ENCODE data around the gene DCP1A.
"Not testable (repeated sequence)": the region's sequence is repeated elsewhere in the genome, so short reads cannot be mapped to it uniquely, and the experiment has no call there.

DCP1A gene

DNA sequence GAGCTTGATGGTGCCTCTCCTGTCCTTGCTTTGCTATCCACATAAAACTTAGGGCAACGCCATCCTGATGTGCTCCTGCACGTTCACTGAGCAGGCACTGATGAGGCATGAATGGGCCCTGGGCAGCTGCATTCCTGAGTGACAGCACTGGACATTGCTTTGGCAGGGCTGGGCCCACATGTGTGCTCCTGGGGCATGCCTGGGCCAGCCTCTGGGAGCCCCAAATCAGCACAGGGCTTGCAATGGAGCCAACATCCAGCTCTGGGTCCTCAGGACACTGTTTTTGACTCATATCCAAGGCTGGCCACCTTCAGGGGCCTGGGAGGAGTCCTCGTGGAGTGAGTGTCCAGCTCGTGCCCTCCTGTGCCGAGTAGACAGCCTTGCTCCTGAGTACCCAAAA lies 85.6 kb downstream of the DCP1A start:
- DNase-seq = no peak

DNA sequence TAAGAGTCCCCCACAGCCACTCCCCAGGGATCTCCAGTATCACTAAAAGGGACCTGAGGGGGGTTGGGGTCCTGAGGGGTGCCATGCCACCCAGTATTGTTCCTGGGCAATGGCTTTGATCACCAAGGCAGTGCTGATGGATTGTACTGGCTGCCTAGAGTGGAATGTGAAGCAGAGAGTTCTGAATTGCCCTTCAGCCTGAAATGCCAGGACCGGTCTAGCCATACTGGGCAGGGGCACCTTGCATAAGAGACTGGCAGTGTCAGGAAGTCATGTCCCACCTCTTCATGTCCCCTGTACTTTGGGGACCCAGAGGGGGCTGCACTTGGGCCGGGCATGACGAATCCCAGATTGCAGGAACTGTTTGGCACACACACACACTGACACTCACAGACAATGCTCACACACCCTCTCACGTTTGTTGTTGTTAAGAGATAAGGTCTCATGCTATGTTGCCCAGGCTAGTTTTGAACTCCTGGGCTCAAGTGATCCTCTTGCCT lies 87.0 kb downstream of the DCP1A start:
- no peak for DNase-seq

DNA sequence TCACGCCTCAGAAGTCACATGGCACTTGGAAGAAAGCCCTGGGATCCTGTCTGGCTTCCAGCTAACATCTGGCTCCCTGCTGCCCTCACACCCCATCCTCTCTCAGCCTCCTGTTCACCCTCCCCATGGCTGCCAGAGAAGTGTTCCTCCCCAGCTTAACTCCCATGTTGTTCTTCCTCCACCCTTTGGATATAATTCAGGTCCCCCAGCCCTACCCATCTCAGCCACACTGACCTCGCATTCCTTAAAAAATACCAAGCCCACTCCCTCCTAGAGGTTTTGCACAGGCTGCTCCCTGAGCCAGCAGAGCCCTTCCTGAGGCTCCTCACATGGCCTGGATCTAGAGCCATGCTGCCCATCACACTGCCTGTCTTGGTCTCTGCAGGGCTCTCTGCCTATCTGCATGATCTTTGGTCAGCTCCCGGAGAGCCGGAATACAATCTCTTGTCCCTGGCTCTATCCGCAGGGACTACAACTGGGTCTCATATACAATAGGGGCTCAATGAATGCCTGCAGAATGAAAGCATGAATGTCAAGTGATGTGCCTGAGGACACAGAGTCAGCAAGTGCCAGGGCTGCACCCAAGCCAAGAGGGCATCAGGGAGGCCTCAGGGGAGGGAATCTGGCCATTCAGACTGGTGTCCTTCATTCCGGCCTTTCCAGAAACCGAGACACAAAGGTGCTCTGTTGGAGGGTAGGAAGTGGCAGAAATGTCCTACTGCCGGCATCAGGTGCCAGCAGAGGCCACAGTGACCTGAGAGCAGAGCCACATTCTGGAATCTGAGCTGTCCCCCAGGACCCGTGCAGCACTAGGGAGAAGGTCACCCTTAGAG lies 87.7 kb downstream of the DCP1A start:
- no peak for DNase-seq

DNA sequence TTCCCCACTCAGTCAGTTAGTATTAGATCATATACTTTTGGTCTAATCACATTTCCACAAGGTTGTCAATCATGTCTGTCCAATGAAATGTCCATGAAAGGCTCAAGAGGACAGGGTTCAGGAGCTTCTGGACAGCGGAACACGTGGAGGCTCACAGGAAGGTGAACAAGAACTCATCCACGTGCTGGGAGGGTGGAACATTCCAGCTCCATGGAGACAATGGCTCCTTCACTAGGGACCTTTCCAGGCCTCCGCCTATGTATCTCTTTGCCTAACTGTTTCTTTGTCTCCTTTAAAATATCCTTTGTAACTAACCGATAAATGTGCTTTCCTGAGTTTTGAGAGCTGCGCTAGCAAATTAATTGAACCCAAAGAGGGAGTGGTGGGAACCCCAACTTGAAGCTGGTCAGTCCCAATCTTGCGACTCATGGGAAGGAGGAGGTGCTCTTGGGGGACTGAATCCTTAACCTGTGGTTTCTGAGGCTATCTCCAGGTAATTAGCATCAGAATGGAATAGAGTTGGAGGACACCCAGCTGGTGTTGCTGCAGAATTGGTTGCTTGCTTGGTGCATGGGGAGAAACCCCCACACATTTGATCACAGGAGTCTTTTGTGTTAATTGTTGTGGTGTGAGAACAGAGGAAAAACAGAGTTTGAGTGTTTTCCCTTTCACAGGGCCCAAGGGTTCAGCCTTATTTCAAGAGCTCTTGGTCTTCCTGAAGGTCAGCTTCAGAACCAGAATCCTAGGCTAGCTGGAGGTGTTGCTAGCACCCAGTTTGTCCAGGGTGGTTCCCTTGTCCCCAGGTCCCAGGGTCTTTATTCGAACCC lies 88.5 kb downstream of the DCP1A start:
- no peak for DNase-seq

DNA sequence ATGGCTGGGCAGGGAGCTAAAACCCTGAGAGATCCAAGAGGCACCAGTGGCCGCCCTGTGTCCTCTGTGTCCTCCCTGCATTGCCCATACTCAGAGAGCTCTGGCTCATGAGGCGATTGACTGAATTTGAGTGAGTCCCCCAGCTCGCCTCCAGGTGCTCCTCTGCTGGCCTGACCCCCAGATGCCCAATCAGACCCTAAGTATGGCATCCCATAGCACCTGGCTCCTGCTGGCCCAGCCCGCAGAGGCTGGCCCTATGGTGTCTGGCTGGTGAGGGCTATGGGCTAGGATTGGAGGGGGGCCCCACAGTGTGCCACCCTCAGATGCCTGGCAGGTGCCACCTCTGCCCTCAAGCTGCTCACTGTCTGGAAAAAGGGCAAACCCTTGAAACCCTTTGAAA lies 89.9 kb downstream of the DCP1A start:
- no peak for DNase-seq

DNA sequence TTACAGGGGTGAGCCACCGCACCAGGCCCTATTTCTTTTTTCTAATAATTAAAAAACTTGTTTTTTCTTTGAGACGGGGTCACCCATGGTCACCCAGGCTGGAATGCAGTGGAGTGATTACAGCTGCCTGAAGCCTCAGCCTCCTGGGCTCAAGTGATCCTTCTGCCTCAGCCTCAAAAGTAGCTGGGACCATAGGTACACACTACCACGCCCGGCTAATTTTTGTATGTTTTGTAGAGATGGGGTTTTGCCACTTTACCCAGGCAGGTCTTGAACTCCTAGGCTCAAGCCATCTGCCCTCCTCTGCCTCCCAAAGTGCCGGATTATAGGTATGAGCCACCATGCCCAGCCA lies 90.7 kb downstream of the DCP1A start:
- no peak for DNase-seq

DNA sequence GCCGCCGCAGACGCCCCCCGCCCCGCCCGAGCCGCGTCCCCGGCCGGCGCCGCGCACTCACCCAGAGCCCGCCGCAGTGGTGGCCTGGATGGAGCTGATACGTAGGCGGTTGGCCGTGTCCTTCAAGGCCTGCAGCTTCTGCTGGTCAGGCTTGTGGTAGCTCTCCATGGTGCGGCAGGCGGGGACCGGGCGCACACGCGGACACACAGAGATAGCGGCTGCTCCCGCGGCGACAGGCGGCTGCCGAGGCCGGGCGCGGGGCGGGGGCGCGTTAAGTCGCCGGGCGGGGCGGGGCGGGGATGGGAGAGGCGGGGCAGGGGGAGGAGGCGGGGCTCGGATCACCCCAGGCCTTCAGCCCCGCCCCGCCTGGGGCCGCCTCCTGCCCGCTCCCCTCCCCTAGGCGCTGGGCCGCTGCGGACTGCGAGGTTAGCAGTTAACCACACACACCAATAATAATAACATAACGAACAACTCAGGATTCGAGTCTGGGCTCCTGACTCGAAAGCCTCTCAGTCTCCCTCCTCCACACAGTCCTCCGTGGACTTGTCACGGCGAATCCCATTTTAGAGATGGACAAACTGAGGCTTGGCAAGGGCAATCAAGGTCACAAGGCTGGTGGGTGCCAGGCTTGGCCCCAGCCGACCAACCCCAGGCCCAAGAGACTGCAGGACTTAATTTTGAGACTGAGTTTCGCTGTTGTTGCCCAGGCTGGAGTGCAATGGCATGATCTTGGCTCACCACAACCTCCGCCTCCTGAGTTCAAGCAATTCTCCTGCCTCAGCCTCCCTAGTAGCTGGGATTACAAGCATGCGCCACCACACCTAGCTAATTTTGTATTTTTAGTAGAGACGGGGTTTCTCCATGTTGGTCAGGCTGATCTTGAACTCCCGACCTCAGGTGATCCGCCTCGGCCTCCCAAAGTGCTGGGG lies 91.3 kb downstream of the DCP1A start, which contains the start of gene TKT:
TSS of gene TKT (minus strand) at position 248 of the 929 bp plus-strand sequence. CDS start at position 168, 80 bp downstream.
- peak; percentile 55 for DNase-seq

DNA sequence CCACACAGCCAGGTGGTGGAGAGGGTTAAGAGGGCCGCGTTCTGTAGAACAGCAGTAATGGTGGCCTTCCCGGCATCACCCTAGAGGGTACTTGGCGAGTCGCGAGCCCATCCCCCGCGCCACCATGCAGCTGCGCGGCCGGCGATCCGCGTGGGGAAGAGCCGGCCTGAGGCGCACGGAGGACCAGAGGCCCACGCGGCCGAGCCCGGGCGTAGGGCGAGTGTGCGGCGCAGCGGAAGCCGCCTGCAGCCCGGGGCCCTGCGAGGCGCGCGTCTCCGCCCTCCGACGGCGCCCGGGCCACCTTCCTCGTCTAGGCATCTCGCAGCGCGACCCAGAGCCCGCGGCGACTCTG lies 91.9 kb downstream of the DCP1A start:
- DNase-seq = no peak

DNA sequence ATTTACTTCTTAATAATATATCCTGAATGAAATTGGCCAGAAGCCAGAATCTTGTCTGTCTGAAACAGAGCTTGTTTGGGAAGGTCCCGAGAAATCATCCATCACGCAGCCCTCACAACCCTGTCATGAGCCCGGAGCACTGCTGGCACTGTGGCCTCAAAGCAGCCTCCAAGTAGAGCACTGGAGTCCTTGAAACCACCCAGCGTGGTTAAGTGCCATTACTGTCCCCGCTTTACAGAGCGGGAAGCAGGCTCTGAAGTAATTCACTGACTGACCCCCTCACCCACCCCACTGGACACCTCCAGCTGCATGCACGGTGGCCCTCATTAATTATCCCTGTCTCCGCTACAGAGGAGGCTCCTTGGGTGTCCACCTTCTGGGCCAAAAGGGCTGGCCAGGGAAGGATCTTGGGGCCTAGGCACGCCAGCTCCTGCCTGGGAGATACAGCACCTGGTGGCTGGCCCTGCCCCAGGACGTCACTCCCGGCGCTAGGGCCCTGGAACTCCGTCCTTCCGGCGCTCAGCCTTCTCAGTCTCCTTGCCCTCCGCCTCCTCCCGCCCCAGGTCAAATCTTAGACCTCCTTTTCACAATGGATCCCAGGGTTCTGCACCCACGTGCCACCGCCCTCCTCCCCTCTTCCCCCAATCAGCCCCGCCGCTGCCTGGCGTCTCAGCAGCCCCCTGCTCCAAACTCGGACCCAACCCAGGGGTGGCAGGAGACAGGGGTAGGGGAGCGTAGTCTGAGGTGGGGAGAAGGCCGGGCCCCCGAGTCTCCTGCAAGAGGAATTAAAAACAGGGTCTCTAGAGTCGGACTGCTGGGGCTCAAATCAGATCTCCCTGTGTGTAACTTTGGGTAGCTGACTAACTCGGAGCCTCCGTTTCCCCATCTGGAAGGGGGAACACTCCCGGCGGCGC lies 92.6 kb downstream of the DCP1A start:
- peak; percentile 8 for DNase-seq

DNA sequence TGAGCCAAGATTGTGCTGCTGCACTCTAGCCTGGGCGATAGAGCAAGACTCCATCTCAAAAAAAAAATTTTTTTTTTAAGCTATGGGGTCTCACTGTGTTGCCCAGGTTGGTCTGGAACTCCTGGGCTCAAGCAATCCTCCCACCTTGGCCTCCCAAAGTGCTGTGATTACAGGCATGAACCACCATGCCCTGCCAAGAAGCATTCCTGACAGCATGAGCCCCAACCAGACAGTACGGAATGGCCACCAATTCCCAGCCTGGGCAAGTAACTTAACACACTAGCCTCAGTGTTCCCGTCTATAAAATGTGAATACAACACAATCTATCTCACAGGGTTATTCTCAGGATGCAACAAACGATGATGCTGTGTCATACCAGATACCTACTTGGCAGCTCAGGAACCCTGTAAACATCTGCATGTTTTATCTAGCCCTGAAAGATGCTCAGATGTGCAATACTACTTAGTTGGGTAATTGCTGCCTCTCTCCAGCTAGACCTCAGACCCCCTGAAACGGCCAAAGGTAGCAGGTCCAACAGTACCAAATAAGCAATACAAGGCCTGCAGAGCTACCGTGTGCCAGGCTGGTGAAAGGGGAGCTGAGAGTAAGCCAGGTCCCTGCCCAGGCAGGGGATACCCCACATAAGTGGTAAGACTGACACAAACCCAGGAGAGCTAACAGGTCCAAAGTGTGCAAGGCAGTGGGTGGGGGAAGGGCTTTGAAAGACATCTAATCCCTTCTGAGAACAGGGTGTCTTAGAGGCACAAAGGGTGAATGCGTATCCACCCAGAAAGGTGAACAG lies 93.4 kb downstream of the DCP1A start:
- DNase-seq = no peak

DNA sequence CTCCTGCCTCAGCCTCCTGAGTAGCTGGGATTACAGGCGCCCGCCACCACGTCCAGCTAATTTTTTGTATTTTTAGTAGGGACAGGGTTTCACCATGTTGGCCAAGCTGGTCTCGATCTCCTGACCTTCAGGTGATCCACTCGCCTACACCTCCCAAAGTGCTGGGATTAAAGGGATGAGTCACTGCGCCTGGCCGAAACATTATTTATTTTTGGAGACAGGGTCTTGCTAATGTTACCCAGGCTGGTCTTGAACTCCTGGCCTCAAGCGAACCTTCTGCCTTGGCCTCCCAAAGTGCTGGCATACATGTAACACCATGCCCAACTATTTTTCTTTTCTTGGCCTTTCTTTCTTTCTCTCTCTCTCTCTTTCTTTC lies 94.4 kb downstream of the DCP1A start:
- not testable (repeated sequence) for DNase-seq

DNA sequence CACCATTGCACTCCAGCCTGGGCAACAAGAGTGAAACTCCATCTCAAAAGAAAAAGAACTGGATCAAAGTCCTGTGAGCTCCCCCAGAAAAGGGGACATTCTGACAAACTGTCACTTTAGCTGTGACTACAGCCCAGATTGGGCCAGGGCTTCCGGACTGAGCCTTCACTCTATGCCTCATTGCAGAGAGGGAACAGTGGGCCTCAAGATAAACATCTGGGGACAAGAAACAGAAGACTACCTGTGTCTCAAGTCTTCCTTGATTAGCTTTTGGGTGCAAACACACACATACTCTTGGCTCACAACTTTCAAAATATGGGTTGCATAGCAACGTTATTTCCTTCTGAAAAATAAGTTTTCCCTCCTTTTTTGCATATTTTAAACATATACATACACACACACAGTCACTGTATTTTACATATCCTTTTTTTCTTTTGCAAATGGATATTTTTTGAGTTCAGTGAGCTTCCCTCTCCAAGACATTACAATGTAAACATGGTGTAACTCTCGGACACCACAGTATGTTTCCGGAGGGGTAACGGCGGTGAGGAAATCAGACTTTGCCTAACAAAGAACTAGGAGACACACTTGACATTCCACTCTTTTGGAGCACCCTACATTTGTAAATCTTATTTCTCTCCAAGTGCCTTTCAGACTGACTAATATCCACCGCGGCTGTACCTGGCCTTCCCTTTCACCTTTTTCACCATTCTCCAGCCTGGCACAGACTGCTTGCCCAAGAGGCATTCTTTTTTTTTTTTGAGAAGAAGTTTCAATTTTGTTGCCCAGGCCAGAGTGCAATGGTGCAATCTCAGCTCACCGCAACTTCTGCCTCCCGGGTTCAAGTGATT lies 95.0 kb downstream of the DCP1A start:
- no peak for DNase-seq

DNA sequence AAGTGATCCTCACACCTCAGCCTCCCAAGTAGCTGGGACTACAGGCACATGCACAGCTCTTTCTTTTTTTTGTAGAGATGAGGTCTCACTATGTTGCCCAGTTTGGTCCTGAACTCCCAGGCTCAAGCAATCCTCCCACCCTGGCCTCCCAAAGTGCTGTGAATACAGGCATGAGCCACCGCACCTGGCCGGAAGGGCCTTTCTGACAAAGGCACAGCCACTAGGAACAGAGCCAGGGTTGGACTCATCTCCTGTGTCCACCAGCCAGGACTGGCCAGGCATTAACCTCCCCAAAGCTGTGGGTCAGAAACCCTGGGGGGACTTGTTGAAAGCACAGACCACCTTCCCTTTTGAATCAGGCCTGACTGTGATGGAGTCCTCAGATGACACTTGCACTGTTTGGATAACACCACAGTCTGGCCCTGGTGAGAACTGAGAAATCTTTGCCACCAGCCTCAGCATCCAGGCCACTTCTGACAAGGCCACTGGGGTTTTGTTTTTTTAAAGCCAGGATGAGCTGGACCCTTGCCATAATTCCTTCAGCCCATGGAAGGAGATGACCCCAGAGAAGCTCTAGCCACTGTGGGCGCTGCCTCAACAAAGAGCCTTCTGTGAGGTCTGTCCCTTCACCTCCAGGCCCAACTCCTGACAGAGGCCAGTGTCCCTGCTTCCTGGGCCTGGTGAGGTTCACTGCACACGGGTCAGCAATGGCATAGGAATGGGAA lies 96.3 kb downstream of the DCP1A start:
- no peak for DNase-seq

DNA sequence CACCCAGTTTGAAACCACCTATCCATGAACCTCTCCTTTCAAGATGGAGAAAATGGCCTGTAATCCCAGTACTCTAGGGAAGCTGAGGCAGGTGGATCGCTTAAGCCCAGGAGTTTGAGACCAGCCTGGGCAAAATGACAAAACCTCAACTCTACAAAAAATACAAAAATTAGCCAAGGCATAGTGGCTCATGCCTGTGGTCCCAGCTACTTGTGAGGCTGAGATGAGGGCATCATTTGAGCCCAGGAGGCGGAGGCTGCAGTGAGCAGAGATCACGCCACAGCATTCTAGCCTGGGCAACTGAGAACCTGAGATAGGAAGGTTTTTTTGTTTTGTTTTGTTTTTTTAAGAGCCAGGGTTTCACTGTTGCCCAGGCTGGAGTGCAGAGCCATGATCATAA lies 96.9 kb downstream of the DCP1A start:
- no peak for DNase-seq

DNA sequence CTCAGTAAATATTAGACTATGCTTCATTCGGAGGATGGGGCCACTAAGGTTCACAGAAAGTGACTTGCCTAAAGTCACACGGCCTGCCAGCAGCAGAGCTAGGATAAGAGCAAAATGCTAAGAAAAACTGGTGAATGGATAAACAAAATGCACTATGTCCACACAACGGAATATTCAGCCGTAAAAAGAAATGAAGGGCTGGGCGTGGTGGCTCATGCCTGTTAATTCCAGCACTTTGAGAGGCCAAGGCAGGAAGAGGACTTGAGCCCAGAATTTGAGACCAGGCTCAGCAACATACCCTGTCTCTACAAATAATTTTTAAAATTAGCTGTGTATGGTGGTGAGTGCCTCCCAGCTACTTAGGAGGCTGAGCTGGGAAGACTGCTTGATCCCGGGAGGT lies 99.2 kb downstream of the DCP1A start:
- DNase-seq = no peak

DNA sequence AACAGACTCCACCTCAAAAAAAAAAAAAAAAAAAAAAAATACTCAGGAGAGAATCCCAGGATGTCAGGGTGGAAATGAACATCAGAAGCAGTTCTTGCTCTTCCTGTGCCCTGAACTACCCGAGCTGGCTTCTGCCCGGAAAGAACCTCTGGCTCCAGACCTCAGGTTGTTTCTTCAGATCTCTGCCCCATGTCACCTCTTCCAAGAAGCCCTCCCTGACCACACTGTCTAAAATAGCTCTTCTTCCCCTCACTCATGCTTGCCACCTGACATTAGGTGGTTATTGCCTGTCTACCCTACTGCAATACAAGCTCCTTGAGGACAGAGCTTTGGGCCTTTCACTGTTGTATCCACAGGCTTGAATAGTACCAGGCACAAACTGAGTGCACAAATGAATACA lies 99.7 kb downstream of the DCP1A start:
- DNase-seq = no peak

DNA sequence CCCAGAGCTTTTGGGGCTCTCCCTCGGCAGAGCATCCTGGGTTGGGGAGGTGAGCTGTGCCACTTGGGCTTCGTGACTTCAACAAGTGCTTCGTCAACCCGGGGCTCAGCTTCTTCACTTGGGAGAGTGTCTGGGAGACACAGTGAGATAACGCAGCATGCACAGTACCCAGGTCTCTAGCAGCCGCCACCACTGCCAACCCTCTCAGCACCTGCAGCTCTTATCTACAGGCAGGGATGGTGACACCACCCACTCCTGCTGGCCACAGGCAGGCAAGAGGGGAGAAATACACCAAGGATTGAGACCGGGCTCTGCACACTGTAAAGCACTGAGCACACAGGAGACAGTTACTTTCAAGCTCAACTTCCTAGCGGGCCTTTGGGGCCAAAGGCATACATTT lies 103.1 kb downstream of the DCP1A start:
- DNase-seq = no peak

DNA sequence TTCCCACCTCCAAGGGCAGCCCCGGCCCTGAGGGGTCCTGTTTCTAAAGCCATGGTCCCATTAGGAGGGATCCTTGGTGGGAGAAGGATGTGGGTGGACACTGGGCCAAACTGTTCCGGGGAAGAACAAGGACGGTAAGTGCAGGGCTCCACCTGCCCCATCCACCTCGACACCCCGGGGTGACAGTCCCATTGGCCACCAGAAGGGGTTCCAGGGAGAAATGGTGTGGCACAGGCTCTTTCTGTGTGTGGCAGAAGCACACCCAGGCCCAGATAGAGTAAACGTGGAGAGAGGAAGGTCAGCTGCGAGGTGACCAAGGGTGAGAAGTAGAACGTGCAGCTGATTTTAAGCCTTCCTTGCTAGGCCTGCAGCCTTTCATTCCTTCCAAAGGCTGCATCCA lies 103.6 kb downstream of the DCP1A start:
- no peak for DNase-seq

DNA sequence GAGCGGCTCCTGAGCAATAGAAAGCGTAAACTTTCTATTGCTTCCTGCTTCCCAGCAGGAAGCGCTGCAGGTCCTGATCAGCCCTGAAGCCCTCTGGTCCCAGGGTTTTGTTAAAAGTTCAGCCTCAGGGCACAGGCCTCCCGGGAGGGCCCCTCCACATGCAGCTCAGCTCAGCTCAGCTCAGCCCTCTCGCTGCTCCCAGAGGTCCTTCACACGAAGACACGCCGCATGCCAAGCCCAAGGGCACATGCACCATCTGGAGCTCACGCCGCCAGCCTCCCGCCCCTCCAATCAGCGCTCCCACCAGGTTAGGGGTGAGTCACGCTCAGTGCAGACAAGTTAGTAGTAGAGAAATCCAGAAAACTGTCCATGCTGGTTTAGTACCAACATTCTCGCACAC lies 104.2 kb downstream of the DCP1A start:
- no peak for DNase-seq
